HG03469 (cell line): ENCODE measurements around the gene SKAP1.
"Not testable (repeated sequence)": the region's sequence is repeated elsewhere in the genome, so short reads cannot be mapped to it uniquely, and the experiment has no call there.

Experiments
- ATAC-seq: cut with Tn5 transposase; IDR thresholded peaks from one replicate; pipeline ENCODE4 v1.9.1; 2021; ENCODE audit warnings: mild to moderate bottlenecking, moderate library complexity, moderate number of reproducible peaks; ENCODE audit not compliant: unreplicated experiment

SKAP1 gene

DNA sequence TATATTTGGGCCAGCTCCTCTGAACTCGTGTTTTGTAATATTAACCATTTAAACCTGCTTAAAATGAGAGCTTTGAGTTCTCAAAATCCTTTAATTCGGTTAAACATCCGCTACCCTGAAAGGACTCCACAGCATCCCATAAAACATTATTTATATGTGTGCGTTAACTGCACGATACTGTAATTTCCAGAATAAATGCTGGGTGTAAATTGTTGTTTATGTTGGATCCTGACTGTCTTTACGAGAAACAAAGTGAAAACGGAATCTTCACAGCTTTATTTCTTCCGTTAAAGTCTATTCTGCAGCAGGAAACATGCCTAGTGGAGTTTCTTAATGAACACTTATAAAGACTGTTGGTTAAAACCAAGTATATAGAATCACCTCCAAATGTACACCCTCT lies 179.1 kb downstream of the SKAP1 start:
- ATAC-seq = no peak

DNA sequence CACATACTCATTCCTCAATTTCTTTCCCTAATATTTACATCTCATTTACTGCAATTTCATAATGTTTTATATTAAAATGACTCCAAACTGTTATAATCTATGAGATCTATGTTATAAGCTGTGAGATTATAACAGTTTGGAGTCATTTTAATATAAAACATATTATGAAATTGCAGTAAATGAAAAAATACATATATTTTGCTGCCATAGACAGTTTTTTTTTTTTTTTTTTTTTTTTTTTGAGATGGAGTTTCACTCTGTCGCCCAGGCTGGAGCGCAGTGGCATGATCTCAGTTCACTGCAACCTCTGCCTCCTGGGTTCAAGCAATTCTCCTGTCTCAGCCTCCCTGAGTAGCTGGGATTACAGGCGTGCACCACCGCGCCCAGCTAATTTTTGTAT lies 180.0 kb downstream of the SKAP1 start:
- not testable (repeated sequence) for ATAC-seq

DNA sequence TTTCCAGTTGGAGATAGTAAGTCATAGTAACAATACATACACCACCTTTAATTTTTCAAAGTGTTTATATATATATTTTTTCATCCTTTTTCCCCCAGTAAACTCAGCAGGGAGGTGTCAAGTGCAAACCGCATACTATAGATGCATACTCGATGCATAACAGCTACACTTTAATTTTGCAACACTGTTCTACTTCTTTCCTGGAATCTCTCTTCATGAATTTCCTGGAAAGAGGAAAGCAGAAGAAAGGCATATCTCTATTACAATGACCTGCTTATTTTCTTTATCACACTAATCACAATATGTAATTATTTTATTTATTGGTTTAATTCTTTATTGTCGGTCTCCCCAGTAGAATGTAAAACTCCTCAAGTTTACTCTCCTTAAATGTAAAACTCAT lies 182.4 kb downstream of the SKAP1 start:
- no peak for ATAC-seq

DNA sequence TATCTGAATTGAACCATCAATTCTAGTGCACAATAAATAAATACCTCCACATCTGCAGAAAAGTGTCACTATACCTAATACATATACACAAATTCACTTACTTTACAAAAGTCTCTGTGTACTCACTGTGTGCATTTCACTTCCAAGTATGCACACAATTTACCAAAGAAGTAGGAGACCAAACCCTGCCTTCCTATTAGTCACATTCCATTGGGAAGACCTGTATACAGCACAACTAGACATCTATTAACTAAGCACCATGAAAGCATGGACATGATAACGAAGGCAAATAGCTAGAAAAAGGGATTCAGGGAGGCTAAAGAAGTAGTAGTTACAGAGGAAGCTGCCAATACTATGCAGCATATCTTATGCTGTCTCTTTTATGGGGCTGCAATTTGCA lies 183.0 kb downstream of the SKAP1 start:
- no peak for ATAC-seq

DNA sequence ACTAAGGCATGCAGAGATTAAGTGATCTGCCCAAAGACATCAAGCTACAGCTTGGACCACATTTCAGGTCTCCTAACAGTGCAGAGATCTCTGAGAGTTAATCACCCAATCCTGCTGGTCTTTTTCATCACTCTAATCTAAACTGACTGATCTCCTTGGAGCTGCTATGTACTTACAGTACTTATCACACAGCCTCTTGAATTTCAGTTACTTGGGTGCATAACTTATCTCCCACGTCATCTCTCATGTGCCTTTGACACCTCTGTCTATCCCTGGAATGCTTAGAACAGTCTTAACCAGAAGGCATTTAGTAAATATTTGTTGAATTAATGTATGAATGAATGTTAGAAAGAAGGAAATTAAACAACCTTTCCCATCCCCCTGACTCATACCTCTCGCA lies 183.4 kb downstream of the SKAP1 start:
- ATAC-seq = no peak

DNA sequence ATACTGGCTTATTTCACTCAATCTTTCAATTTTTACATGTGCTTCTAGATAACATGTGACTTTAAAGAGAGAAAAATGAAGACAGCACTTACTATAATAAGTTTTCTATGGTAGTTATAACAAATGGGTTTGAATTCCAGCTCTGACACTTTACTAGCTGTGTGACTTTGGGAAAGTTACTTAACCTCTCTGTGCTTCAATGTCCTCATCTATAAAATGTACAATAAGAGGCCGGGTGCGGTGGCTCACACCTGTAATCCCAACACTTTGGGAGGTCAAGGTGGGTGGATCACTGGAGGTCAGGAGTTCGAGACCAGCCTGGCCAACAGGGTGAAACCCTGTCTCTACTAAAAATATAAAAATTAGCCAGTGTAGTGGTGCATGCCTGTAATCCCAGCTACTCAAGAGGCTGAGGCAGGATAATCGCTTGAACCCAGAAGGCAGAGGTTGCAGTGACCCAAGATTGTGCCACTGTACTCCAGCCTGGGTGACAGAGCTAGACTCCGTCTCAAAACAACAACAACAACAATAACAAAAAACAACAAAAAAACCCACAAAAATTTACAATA lies 184.5 kb downstream of the SKAP1 start:
- ATAC-seq = not testable (repeated sequence)

DNA sequence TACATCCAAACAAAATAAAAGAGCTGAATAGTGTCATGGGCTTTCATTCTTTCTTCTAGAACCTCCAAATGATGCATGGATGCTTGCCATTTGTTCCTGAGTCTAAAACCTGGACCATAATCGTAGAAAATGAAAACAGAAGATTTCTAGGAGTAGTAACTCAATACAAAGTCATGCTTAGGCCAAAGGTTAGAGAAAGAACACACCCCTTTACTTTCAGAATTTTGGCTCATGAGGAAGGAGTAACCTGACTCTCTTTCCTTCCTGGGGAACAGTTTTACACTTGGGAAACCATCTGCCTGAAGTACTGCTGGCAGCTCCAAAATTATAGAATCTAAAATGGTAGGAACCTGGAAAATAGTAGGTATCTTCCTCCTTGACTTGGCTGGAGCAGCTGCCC lies 185.2 kb downstream of the SKAP1 start:
- no peak for ATAC-seq

DNA sequence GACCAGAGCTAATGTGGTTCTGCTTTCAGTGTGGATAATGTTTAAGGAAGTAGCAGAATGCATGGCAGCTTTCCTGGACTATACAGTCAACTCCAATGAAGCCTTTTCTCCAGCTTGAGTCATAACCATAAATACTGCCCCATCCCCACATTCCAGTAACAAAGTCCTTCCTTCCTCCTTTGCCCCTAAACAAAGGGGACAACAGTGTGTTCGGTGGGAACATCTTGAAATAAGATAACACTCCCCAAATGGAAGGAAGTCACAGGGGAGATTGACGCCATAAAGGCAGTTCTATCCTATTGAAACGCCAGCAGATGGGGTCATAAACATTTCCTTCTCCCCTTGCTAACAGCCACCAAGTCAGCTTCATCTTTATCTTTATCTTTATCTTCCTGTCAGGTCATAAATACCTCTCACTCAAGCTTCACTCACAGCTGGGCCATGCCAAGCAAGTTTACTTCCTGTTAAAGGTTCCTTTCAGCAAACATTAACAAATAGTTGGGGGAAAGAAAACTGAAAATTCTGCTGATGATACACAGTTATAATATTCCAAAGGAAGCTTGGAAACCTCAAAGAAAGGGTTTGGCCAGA lies 185.8 kb downstream of the SKAP1 start:
- ATAC-seq = no peak

DNA sequence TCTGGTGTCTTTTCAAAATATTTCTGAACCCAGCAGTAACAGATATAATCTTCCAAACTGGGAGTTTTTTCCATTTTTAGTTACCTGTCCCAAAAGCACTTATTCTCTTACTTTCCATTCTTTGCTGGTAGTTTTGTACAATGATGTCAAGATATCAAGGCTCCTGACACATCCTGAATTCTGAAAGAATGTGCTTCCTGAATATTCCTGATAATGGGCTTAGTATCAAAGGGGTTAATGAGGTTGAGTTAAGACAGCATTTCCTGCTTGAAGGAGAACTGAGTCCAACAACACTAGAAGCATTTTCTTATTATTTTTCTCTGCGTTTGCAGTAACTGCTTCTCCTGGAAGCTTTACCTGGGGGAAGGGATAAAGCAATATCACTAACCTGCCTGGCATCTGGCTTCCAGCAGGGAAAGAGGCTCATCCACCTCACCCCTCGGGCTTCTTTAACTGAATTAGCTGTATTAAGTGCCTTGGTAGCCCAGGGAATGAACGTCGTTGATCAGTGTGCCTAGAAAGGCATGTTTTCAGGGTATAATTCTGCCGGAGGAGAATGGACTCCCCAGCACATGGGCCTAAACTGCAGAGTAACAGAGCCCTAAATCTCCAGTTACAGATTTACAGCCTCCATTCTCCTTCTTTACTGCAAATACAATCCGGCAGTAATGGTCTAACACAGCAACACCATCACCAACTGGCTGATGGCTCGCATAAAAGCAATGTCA lies 188.1 kb downstream of the SKAP1 start:
- ATAC-seq = no peak

DNA sequence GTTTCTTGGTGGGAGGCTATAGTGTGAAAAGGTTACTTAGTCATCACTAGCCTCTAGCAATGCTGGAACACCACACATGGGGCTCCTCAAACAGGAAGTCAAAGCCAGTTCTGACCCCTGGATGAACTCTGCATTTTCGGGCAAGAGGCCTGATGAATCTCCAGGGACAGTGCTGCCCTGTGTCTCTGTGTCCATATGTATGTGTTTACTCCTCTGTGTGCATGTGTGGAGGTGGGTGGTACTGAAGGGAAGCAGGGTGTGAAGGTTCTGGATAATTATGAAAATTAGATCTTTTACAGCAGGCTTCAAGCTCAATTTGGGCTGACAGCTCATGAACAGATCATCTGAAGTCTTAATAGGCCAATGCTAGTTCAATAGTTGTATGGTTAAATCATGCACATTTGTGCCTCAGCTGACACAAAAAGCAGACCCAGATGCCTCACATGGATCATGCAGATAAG lies 188.9 kb downstream of the SKAP1 start:
- ATAC-seq = peak; percentile 79

DNA sequence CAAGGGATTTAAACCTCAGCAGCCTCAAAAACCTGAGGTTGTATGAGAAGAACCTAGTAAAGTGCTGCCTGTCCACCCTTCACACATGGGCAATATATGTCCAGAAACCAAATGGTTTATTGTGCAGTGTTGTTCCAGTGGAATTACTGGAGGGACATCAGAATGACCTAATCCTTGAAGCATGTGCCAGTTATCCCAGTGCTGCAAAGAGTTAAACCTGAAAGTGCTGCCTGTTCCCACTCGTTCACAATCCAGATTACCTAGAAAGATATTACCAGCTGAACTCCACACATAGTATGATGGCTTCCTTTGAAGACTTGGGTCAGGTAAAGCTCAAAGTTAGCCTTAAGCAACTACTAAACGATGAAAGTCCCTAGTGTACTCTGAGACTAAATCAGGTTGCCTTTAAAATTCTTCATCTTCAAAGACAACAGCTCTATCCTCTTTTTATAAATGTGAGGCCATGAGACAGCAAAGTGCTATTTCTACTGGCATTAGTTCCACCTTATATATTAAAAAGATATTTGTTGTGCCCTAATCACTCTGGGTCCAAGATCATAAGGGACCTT lies 189.4 kb downstream of the SKAP1 start:
- no peak for ATAC-seq

DNA sequence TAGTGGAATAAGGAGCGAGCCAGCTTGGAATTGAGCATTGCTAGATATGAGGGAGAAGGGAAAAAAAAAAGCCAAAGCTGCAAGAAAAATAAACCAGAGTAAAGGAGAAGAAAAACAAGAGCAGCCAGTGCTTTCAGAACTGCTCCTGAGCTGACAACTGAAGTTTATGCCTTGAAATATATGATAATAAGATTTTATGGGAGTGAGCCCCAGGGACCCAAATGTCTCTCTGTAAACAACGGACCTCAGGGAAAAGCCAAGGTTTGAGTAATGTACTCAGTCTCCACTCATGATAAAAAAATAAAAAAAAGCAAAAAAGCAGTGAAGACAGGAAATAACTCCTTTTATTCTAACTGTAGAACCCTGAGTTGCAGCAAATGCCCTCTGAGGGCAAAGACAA lies 189.9 kb downstream of the SKAP1 start:
- ATAC-seq = no peak

DNA sequence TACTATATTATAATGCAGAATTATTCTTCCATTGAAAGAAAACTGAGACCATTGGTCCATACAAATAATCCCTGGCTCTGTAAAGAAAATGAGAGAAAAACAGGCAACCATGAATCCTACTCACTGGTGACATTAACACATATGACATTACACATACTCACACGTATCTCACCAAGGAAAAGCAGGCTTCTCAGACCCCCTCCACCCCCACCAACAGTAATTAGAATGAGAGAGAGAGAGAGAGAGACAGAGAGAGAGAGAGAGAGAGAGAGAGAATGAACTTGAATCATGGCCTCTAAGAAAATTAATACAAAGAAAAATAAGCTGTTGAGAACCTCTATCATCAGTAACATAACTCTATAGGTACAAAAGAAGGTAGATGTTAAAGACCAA lies 190.4 kb downstream of the SKAP1 start:
- ATAC-seq = no peak

DNA sequence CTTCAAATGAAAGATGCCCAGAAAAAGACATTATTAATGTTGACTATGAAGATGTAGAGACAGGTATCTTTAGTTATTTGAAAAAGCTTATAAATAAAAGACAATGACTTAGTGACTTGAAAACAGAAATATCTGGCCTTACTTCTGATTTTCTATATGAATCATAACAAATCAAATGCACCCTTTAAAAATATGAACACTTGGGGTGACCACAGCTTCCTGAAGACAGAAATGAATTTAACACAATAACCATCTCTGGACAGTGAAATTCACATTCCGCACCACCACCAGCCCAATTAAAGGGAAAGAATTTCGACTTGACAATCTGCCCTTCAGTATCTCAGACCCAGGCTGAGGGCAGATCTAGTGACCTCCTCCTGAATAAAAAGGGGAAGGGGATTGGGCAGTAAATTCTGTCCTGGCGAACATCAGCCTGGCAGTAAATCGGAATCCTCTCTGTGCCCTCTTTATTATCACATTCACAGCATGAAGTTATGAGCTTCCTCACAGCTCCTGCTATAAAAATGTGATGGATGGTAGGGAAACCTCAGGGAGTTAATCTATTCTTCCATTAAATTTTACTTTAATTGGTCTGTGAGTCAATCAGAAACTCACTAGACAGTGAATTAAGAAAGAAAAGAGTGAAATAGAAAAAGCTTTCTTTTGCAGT lies 190.9 kb downstream of the SKAP1 start:
- ATAC-seq = no peak

DNA sequence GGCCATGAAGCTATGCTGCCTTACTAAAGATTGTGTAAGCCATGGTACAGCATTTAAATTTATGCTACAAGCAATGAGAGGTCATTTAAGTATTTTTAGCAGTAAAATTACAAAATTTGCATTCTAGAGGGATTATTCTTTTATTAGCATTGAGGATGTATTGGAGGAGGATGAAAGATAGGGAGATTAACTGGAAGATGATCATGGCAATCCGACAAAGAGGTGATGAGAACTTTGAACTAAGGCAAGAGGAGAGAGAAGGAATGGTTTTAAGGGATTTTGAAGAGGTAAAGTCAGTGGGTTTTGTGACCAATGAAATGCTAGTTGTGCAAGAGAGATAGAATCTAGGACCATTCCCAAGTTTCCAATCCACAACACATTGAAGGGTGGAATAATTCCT lies 192.6 kb downstream of the SKAP1 start:
- no peak for ATAC-seq

DNA sequence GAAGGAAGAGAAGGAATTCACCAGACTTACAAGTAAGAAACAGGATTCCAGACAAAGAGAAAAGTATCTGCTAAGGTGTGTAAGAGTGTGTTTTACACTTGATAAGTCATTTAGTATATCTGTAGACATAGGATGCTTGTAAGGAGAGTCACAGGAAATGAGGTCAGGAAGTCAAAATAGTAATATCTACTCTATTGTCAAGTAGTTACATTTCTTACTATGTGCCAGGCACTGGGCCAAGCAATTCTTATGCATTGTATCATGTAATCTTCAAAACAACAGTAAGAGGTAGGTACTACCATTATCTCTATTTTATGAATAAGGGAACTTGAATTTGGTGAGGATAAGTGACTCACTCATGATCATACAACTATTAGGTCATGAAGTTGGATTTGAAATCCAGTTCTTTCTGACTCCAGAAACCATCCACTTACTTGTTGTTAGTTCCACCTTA lies 193.3 kb downstream of the SKAP1 start:
- no peak for ATAC-seq

DNA sequence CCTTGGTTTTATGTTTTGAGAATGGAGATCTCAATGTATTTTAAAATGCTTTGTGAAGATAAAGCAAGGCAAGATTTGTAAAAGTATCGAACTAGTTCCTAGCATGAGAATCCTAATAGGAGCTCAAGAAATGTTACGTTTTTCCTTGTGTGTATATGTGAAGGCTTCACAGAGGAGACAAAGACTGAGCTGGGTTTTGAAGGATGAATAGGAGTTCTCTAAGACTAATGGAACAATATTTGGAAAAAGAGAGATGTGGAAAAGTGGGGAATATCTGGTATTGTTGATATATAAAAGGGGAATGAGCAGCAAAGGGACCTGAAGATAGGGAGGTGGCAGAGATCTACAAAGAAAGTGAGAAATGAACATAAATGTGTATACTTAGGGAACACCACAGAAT lies 195.1 kb downstream of the SKAP1 start:
- ATAC-seq = no peak

DNA sequence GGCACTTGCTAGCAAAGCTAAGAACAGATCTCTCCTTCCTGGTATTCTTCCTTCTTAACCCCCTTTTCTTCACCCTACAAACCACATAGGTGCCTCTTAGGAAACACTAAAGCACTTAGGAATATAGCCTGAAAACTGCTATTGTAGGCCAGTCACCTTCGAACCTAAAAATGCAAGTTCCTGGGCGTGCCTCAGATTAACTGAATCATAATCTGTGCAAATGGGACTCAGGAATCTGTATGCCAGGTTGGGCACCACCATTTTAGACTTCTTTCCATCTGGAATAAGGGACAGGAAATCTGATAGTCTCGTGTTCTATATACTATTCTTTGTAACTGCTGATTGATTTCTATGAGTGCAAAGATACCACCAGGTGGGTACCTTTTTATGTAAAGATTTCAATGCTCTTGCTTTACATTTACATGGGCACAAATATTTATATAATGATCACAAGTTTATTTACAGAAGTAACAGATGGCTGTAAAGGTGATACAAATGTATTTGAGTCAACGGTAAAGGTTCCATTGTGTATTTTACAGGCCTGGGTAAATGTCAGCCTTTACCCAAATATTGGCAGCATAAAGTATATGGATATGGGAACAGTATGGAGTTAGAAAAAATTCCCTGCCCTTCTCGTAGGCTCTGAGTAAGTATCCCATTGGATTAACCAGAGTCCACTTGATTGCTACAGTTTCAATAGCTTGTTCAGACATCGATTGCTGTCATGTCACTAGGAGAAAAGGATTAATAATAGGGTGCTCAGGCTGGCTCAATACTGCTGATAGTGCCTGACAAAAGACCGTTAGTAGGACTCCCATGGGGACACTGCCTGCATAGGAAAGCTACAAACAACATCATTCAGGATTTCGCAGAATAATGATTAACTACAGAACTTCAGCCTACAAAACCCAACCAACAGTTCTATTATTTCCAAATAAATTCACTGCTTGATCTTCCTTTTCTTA lies 197.7 kb downstream of the SKAP1 start:
- ATAC-seq = no peak

DNA sequence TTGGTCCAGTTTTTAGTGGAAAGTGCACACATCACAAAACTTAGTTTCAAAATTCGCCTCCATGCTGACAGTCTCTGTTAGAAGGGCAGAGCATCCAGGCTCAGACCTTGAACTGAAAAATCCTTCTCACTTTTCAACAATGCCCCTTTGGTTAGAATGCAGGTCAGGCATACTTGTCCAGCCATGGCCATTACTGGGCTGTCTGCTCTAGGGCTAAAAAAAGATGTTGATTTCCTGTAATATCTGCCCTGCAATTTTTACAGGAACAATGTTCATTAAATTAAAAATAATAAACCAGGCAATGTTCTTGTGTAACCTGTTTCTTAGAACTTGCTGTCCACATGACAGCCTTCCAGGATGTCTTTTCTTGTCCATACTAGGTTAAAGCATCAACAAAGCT lies 200.1 kb downstream of the SKAP1 start:
- ATAC-seq = no peak

DNA sequence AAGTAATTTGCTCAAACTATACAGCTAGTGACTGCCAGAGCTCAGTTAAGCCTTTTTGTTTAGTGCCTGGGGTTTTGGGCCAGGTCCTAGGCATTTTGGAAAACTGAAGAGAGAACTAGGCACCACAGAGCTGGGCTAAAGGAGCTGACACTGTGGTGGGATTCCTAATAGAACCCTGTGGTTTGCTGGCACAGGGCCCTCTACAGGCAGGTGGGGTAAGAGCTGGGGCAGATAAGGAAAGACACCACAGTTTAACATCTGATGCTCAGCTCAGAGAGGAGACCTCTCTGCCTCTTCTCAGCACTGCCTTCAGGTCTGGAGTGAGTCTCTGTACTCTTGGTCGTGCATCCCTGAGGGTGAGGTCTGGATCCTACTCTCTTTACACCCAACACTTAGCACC lies 201.3 kb downstream of the SKAP1 start:
- ATAC-seq = no peak
